CD4-positive, alpha-beta T cell (primary cell): Measurements from ENCODE around the gene PCDH18. TPM values are rescaled to one million over a fixed set of nuclear protein-coding genes. Genes with fewer than 3 reads are reported as not detected.
"Not testable (repeated sequence)": the region's sequence is repeated elsewhere in the genome, so short reads cannot be mapped to it uniquely, and the experiment has no call there.

Source experiments
- ATAC-seq: fragments of 200-7000 bp; cut with Tn5 transposase; one replicate; pipeline ENCODE4 v1.10.0; 2022; ENCODE audit warnings: mild to moderate bottlenecking; ENCODE audit not compliant: poor library complexity
- CTCF ChIA-PET: fragments of 350-600 bp; sonication (Branson Sonifier 250); formaldehyde crosslinking; loops from one replicate; lab custom pipeline; 2021; ENCODE audit warnings: antibody characterized with exemption, inconsistent platforms; lab: Charles Lee
- POLR2A ChIA-PET: fragments of 350-600 bp; sonication (Branson Sonifier 250); formaldehyde crosslinking; loops from one replicate; lab custom pipeline; 2021; ENCODE audit warnings: antibody characterized with exemption, inconsistent platforms; lab: Charles Lee
- DNase-seq, 14 experiments: peaks; one replicate each; pipeline ENCODE4 v3.0.0-alpha.2; 2013 to 2020; ENCODE audit warnings: mixed read lengths in 2 of 14
- H3K27ac ChIP-seq, 2 donors: one replicate each; pipeline versions ENCODE4 v1.5.1 to v1.7.0; 2013; ENCODE audit warnings: low read length in 2 of 2, low read depth in 1 of 2, mild to moderate bottlenecking in 1 of 2
- H3K27me3 ChIP-seq, 2 experiments: 1 replicate in 1 of 2; 2 replicates in 1 of 2; pipeline versions ENCODE4 v1.6.1 to v1.7.0; 2013; ENCODE audit warnings: low read length in 2 of 2, control low read depth in 1 of 2, mild to moderate bottlenecking in 1 of 2, moderate library complexity in 1 of 2; ENCODE audit not compliant: insufficient read depth in 2 of 2, control insufficient read depth in 1 of 2
- H3K36me3 ChIP-seq: one replicate; pipeline ENCODE4 v1.6.1; 2013; ENCODE audit warnings: low read length, control low read depth; ENCODE audit not compliant: insufficient read depth
- H3K4me1 ChIP-seq: one replicate; pipeline ENCODE4 v1.6.1; 2013; ENCODE audit warnings: low read length, control low read depth; ENCODE audit not compliant: insufficient read depth
- H3K4me3 ChIP-seq: one replicate; pipeline ENCODE4 v1.5.1; 2013; ENCODE audit warnings: mild to moderate bottlenecking, low read length, moderate library complexity
- H3K9me3 ChIP-seq, 2 experiments: 1 replicate in 1 of 2; 2 replicates in 1 of 2; pipeline versions ENCODE4 v1.6.1 to v1.7.0; 2013; ENCODE audit warnings: low read length in 2 of 2, mild to moderate bottlenecking in 2 of 2, control low read depth in 1 of 2, moderate library complexity in 1 of 2; ENCODE audit not compliant: control insufficient read depth in 1 of 2, insufficient read depth in 1 of 2
- H3K27ac Mint-ChIP-seq: one replicate; pipeline ENCODE4 v1.8.0; 2020; ENCODE audit warnings: mixed read lengths
- H3K27me3 Mint-ChIP-seq: one replicate; pipeline ENCODE4 v1.8.0; 2021; ENCODE audit warnings: mixed read lengths
- H3K36me3 Mint-ChIP-seq: one replicate; pipeline ENCODE4 v1.8.0; 2021; ENCODE audit warnings: low read depth, mixed read lengths
- H3K4me1 Mint-ChIP-seq: one replicate; pipeline ENCODE4 v1.8.0; 2021; ENCODE audit warnings: low read depth, mixed read lengths
- H3K4me3 Mint-ChIP-seq: one replicate; pipeline ENCODE4 v1.8.0; 2020; ENCODE audit warnings: mild to moderate bottlenecking, mixed read lengths
- H3K9me3 Mint-ChIP-seq: one replicate; pipeline ENCODE4 v1.8.0; 2020; ENCODE audit warnings: mixed read lengths
- CTCF ChIP-seq: fragments of 200-600 bp; IDR thresholded peaks from one replicate; pipeline ENCODE4 v1.8.0; 2022; ENCODE audit warnings: antibody characterized with exemption, mild to moderate bottlenecking
- intact Hi-C, 2 experiments: fragments of 100-400 bp; cut with DNase I in 1 of 2; cut with micrococcal nuclease in 1 of 2; formaldehyde crosslinking; loops; one replicate each; pipeline versions ENCODE4 v1.15.1 to v1.9.0; 2023 to 2025; cut with DNase I, micrococcal nuclease
- total RNA-seq, 174 experiments: library from RNA in 2 of 174; stranded (reverse) in 2 of 174; gene quantifications; one replicate each; pipeline ENCODE4 v1.2.3 and lab custom pipeline; 2021 to 2026

PCDH18 gene
- total RNA-seq, 2 experiments from 2014 or later = not detected

GRCh38 chr4:137519406-137519805, 12.9 kb downstream of the PCDH18 start:
- intact Hi-C loops = no loop called here
- H3K27ac ChIP-seq = no peak overlapping the region
- peaks cover 0 to 8% of the 10 kb centered on the region in 2 experiments for H3K9me3 ChIP-seq
- CTCF ChIA-PET = no interaction called here
- H3K36me3 ChIP-seq = no peaks in the 10 kb centered on the region
- H3K27me3 ChIP-seq = no peaks in the 10 kb centered on the region
- TF ChIP-seq CTCF = no peak
- H3K4me1 Mint-ChIP-seq = no peaks in the 10 kb centered on the region
- H3K27ac Mint-ChIP-seq = no peak overlapping the region
- H3K4me3 ChIP-seq = no peak overlapping the region
- no peak overlapping the region for H3K4me3 Mint-ChIP-seq
- DNase-seq = no peak
- H3K36me3 Mint-ChIP-seq = no peaks in the 10 kb centered on the region
- ATAC-seq = no peak
- peaks cover 4% of the 10 kb centered on the region for H3K9me3 Mint-ChIP-seq
- no peaks in the 10 kb centered on the region for H3K27me3 Mint-ChIP-seq
- POLR2A ChIA-PET = interaction anchor here (0.8 kb wide), 1 partner anchor 126 kb away, joined by 3 read pairs; no protein-coding TSS in a partner anchor
- H3K4me1 ChIP-seq = no peaks in the 10 kb centered on the region

GRCh38 chr4:137517323-137517722, 15.0 kb downstream of the PCDH18 start:
- H3K4me3 ChIP-seq, H3K36me3 ChIP-seq, H3K27ac Mint-ChIP-seq, ATAC-seq, H3K4me1 ChIP-seq, intact Hi-C loops, H3K9me3 ChIP-seq, H3K4me1 Mint-ChIP-seq, DNase-seq, H3K9me3 Mint-ChIP-seq, H3K27me3 Mint-ChIP-seq, H3K27ac ChIP-seq, H3K27me3 ChIP-seq, POLR2A ChIA-PET, H3K4me3 Mint-ChIP-seq, H3K36me3 Mint-ChIP-seq: not testable (repeated sequence)
- CTCF ChIA-PET = interaction anchor here (1.0 kb wide), 1 partner anchor 17 kb away, joined by 3 read pairs; no protein-coding TSS in a partner anchor

- POLR2A ChIA-PET = no interaction called here
These were observed 17.7 kb downstream of the PCDH18 start for GRCh38 chr4:137514406-137515111.

More at GRCh38 chr4:137514406-137515111, 17.7 kb downstream of the PCDH18 start:
- ATAC-seq (no peak), DNase-seq (no peak)
- intact Hi-C loops = no loop called here
- Histone ChIP-seq H3K27ac (no peak overlapping the region), H3K4me3 (no peak overlapping the region), H3K9me3 (peaks cover 0 to 8% of the 10 kb centered on the region in 2 experiments), H3K27me3 (no peaks in the 10 kb centered on the region), H3K36me3 (no peaks in the 10 kb centered on the region), H3K4me1 (no peaks in the 10 kb centered on the region)
- peaks cover 7% of the 10 kb centered on the region for H3K9me3 Mint-ChIP-seq
- no peak for TF ChIP-seq CTCF
- CTCF ChIA-PET = no interaction called here
- no peak overlapping the region for H3K4me3 Mint-ChIP-seq
- no peaks in the 10 kb centered on the region for H3K27me3 Mint-ChIP-seq
- no peak overlapping the region for H3K27ac Mint-ChIP-seq
- H3K36me3 Mint-ChIP-seq = no peaks in the 10 kb centered on the region
- no peaks in the 10 kb centered on the region for H3K4me1 Mint-ChIP-seq
